ENCODE data around the gene CFAP74. TPM values are rescaled to one million over a fixed set of nuclear protein-coding genes. Genes with fewer than 3 reads are reported as not detected.
A peak's percentile ranks its signal among the peaks of the same experiment; 100 is the strongest.

CFAP74 gene
- total RNA-seq, 1 donor from 2014 or later, result under 0.01 TPM

DNA sequence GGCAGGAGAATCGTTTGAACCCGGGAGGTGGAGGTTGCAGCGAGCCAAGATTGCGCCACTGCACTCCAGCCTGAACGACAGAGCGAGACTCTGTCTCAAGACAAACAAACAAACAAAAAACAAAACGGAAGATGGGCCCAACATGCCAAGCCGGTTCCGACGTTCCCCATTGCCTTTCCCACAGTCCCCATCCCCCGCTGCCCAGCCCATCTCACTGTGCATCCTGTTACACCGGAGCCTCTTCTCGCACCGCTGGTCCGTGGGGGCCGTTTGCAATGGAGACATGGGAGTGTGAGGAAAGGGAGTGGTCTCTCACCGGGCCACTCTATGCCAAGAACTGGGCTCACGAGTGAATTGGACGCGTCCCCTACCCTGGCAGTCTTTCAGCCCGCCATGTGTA, 1.3 kb upstream of the CFAP74 start:
- no peaks in the 10 kb centered on the region for H3K4me1 ChIP-seq (ENCODE audit: control insufficient read depth in 3 of 3, insufficient read depth in 3 of 3, low read length in 3 of 3)
- no peaks in the 10 kb centered on the region for H3K36me3 ChIP-seq (ENCODE audit: control insufficient read depth in 3 of 3, insufficient read depth in 3 of 3, low read length in 3 of 3)
- H3K9ac ChIP-seq (ENCODE audit: low read depth in 1 of 3, low read length in 3 of 3), result no peak overlapping the region
- H3K27me3 ChIP-seq (ENCODE audit: control insufficient read depth in 3 of 3, insufficient read depth in 3 of 3, low read length in 3 of 3), result peaks cover 31 to 51% (median 47%) of the 10 kb centered on the region in 3 donors
- H3K9me3 ChIP-seq (ENCODE audit: control insufficient read depth in 3 of 3, low read length in 3 of 3), result no peaks in the 10 kb centered on the region
- H3K4me3 ChIP-seq (ENCODE audit: low read length in 3 of 3), result no peak overlapping the region
- no peak overlapping the region for H3K27ac ChIP-seq (ENCODE audit: low read depth, low read length)

DNA sequence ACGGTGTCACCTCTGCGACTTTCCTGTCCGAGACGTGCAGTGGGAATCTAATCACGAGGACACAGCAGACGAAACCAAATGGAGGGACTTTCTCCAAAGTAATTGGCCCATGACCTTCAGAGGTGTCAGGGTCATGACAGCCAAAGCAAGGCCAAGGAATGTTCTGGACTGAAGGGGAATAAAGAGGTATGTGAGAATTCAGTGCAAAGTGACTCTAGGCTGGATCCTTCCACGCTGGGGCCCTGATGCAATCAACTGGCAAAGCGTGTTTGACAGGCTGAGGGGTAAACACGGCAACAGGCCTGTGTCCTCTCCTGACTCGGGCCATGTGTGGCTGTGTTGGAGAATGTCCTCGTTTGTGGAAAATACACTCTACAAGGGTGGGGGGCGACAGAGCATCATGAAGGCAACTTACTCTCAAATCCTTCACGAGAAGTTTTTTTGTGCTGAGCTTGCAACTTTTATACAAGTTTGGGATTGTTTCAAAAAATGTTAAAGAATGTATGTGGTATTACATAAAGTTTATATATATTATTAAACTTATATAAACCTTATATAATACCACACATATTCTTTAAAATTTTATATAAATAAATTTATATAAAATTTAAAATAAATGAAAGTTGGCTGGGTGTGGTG, 1.7 kb downstream of the CFAP74 start:
- no peak overlapping the region for H3K27ac ChIP-seq (ENCODE audit: low read depth, low read length)
- H3K9ac ChIP-seq (ENCODE audit: low read depth in 1 of 3, low read length in 3 of 3), result no peak overlapping the region
- no peaks in the 10 kb centered on the region for H3K4me1 ChIP-seq (ENCODE audit: control insufficient read depth in 3 of 3, insufficient read depth in 3 of 3, low read length in 3 of 3)
- no peaks in the 10 kb centered on the region for H3K9me3 ChIP-seq (ENCODE audit: control insufficient read depth in 3 of 3, low read length in 3 of 3)
- H3K27me3 ChIP-seq (ENCODE audit: control insufficient read depth in 3 of 3, insufficient read depth in 3 of 3, low read length in 3 of 3), result peaks cover 27 to 41% (median 37%) of the 10 kb centered on the region in 3 donors
- no peaks in the 10 kb centered on the region for H3K36me3 ChIP-seq (ENCODE audit: control insufficient read depth in 3 of 3, insufficient read depth in 3 of 3, low read length in 3 of 3)
- no peak overlapping the region for H3K4me3 ChIP-seq (ENCODE audit: low read length in 3 of 3)

DNA sequence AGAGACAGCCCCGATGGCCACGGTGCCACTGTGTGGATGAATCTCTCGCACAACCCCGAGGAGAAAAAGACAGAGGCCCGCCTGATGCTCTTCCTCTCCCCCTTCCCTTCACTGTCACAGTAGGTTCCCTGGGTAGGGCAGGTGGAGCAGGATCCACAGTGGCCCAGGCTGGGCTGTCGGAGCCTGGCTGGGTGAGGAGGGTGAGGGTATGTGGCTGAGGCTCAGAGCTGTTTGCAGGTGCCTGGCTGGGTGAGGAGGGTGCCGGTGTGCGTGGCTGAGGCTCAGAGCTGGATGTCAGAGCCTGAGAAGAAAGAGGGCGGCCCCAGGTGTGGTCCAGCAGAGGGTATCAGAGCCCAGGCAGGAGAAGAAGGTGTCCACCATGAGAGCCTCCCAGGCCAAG, 2.7 kb downstream of the CFAP74 start:
- no peak overlapping the region for H3K9ac ChIP-seq (ENCODE audit: low read depth in 1 of 3, low read length in 3 of 3)
- no peaks in the 10 kb centered on the region for H3K36me3 ChIP-seq (ENCODE audit: control insufficient read depth in 3 of 3, insufficient read depth in 3 of 3, low read length in 3 of 3)
- H3K4me1 ChIP-seq (ENCODE audit: control insufficient read depth in 3 of 3, insufficient read depth in 3 of 3, low read length in 3 of 3), result no peaks in the 10 kb centered on the region
- no peak overlapping the region for H3K27ac ChIP-seq (ENCODE audit: low read depth, low read length)
- H3K27me3 ChIP-seq (ENCODE audit: control insufficient read depth in 3 of 3, insufficient read depth in 3 of 3, low read length in 3 of 3), result peaks cover 31 to 40% (median 40%) of the 10 kb centered on the region in 3 donors
- H3K9me3 ChIP-seq (ENCODE audit: control insufficient read depth in 3 of 3, low read length in 3 of 3), result no peaks in the 10 kb centered on the region
- H3K4me3 ChIP-seq (ENCODE audit: low read length in 3 of 3), result no peak overlapping the region

DNA sequence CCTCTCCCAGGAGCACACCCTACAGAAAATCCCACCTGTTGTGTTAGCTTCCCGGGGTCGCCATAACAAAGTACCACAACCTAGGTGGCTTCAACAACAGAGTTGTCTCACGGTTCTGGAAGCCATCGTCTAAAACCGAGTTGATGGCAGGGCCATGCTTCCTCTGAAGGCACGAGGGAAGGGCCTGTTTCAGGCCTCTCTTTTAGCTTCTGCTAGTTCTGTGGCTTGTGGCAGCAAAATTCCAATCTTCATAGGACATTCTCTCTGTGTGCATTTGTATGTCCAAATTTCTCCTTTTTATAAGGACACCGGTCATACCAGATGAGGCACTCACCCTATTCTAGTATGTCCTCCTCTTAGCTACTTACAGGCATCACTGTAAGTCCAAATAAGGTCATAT, 3.2 kb downstream of the CFAP74 start:
- H3K27ac ChIP-seq (ENCODE audit: low read depth, low read length), result no peak overlapping the region
- no peak overlapping the region for H3K9ac ChIP-seq (ENCODE audit: low read depth in 1 of 3, low read length in 3 of 3)
- H3K27me3 ChIP-seq (ENCODE audit: control insufficient read depth in 3 of 3, insufficient read depth in 3 of 3, low read length in 3 of 3), result peaks cover 32 to 40% (median 36%) of the 10 kb centered on the region in 3 donors
- H3K4me3 ChIP-seq (ENCODE audit: low read length in 3 of 3), result no peak overlapping the region
- no peaks in the 10 kb centered on the region for H3K36me3 ChIP-seq (ENCODE audit: control insufficient read depth in 3 of 3, insufficient read depth in 3 of 3, low read length in 3 of 3)
- no peaks in the 10 kb centered on the region for H3K4me1 ChIP-seq (ENCODE audit: control insufficient read depth in 3 of 3, insufficient read depth in 3 of 3, low read length in 3 of 3)
- no peaks in the 10 kb centered on the region for H3K9me3 ChIP-seq (ENCODE audit: control insufficient read depth in 3 of 3, low read length in 3 of 3)

DNA sequence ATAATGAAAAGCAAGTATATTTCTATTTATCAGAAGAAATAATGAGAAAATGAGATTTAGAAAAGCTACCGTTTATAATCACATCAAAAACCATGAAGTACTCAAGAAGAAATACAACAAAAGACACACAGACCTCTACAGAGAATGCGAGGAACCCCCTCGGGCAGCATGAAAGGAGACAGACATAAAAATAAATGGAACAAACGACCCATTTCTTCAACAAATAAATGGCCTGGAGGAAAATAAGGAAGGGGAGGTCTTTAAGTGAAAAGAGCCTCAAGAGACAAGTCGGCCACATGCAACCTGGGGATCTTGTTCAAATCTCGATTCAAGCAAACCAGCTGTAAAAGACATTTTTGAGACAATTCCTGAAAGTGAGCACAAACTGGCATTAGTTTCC, 6.0 kb downstream of the CFAP74 start:
- Histone ChIP-seq H3K9ac (ENCODE audit: low read depth in 1 of 3, low read length in 3 of 3) (no peak overlapping the region), H3K36me3 (ENCODE audit: control insufficient read depth in 3 of 3, insufficient read depth in 3 of 3, low read length in 3 of 3) (no peaks in the 10 kb centered on the region), H3K27ac (ENCODE audit: low read depth, low read length) (no peak overlapping the region), H3K4me1 (ENCODE audit: control insufficient read depth in 3 of 3, insufficient read depth in 3 of 3, low read length in 3 of 3) (no peaks in the 10 kb centered on the region), H3K4me3 (ENCODE audit: low read length in 3 of 3) (no peak overlapping the region), H3K27me3 (ENCODE audit: control insufficient read depth in 3 of 3, insufficient read depth in 3 of 3, low read length in 3 of 3) (peaks cover 14 to 23% (median 23%) of the 10 kb centered on the region in 3 donors), H3K9me3 (ENCODE audit: control insufficient read depth in 3 of 3, low read length in 3 of 3) (no peaks in the 10 kb centered on the region)

DNA sequence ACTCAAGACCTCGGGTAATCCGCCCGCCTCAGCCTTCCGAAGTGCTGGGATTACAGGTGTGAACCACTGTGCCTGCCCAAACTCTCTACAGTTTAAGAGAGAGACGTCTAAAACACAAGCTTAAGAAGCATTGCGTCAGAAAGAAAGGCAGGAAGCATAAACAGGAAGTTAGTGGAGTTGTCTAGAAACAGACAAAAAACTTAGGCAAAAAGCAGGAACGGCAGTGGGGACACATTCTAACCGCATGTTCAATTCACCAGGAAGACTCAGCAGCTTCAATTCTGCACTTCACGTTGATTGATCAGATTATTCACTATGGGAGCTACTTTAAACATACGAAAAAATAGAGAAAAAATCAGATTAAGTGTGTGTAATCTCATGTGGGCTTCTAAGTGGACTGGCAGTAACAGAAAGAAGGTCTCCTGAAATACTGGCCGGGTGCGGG, 7.4 kb downstream of the CFAP74 start:
- H3K9ac ChIP-seq (ENCODE audit: low read depth in 1 of 3, low read length in 3 of 3), result no peak overlapping the region
- no peaks in the 10 kb centered on the region for H3K9me3 ChIP-seq (ENCODE audit: control insufficient read depth in 3 of 3, low read length in 3 of 3)
- peaks cover 9 to 18% (median 17%) of the 10 kb centered on the region in 3 donors for H3K27me3 ChIP-seq (ENCODE audit: control insufficient read depth in 3 of 3, insufficient read depth in 3 of 3, low read length in 3 of 3)
- no peak overlapping the region for H3K27ac ChIP-seq (ENCODE audit: low read depth, low read length)
- H3K36me3 ChIP-seq (ENCODE audit: control insufficient read depth in 3 of 3, insufficient read depth in 3 of 3, low read length in 3 of 3), result no peaks in the 10 kb centered on the region
- no peaks in the 10 kb centered on the region for H3K4me1 ChIP-seq (ENCODE audit: control insufficient read depth in 3 of 3, insufficient read depth in 3 of 3, low read length in 3 of 3)
- no peak overlapping the region for H3K4me3 ChIP-seq (ENCODE audit: low read length in 3 of 3)

DNA sequence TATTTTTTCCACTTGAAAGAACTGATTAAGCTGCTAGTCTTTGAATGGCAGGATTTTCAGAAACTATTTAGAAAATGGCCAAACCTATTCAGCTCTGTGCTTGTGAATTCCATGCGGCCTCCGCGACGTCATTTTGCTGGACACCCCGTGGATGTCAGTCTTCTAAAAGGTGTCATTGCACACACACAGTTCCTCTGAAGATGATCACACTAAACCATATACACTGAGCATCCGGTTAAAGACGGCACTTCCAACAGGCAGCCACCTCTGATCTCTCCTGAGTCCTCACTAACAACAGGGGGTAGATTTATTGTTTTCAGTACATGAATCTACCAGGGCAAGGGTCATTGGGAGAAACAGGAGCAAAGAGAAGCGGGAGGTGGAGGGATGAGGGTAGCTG, 9.1 kb downstream of the CFAP74 start:
- Histone ChIP-seq H3K27me3 (ENCODE audit: control insufficient read depth in 3 of 3, insufficient read depth in 3 of 3, low read length in 3 of 3) (peaks cover 12 to 21% (median 13%) of the 10 kb centered on the region in 3 donors), H3K9ac (ENCODE audit: low read depth in 1 of 3, low read length in 3 of 3) (no peak overlapping the region), H3K4me3 (ENCODE audit: low read length in 3 of 3) (no peak overlapping the region), H3K36me3 (ENCODE audit: control insufficient read depth in 3 of 3, insufficient read depth in 3 of 3, low read length in 3 of 3) (no peaks in the 10 kb centered on the region), H3K27ac (ENCODE audit: low read depth, low read length) (no peak overlapping the region), H3K9me3 (ENCODE audit: control insufficient read depth in 3 of 3, low read length in 3 of 3) (no peaks in the 10 kb centered on the region), H3K4me1 (ENCODE audit: control insufficient read depth in 3 of 3, insufficient read depth in 3 of 3, low read length in 3 of 3) (peaks cover 0 to 4% (median 3%) of the 10 kb centered on the region in 3 donors)

DNA sequence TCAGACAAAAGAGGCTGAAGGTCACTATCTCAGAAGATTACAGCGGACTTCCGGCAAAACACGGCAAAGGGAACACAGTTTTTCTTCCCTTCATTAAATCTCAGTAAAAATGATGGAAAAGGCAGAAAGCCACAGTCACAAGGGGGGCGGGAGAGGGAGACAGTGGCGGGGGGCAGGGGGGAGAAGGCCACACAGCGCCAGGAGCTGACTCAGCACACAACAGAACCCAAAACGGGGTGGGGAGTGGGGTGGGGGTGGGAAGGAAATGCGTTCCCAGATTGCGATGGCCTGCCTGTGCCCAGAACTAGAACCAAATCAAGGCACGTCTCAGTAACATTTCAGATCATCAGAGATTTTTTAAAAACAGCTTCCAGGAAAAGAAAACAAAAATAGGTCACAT, 13.4 kb downstream of the CFAP74 start:
- Histone ChIP-seq H3K27ac (ENCODE audit: low read depth, low read length) (peak overlapping the region; percentile 72), H3K27me3 (ENCODE audit: control insufficient read depth in 3 of 3, insufficient read depth in 3 of 3, low read length in 3 of 3) (peaks cover 34 to 42% (median 41%) of the 10 kb centered on the region in 3 donors), H3K9me3 (ENCODE audit: control insufficient read depth in 3 of 3, low read length in 3 of 3) (no peaks in the 10 kb centered on the region), H3K9ac (ENCODE audit: low read depth in 1 of 3, low read length in 3 of 3) (no peak overlapping the region), H3K36me3 (ENCODE audit: control insufficient read depth in 3 of 3, insufficient read depth in 3 of 3, low read length in 3 of 3) (no peaks in the 10 kb centered on the region), H3K4me3 (ENCODE audit: low read length in 3 of 3) (no peak overlapping the region), H3K4me1 (ENCODE audit: control insufficient read depth in 3 of 3, insufficient read depth in 3 of 3, low read length in 3 of 3) (peaks cover 2 to 10% (median 8%) of the 10 kb centered on the region in 3 donors)

DNA sequence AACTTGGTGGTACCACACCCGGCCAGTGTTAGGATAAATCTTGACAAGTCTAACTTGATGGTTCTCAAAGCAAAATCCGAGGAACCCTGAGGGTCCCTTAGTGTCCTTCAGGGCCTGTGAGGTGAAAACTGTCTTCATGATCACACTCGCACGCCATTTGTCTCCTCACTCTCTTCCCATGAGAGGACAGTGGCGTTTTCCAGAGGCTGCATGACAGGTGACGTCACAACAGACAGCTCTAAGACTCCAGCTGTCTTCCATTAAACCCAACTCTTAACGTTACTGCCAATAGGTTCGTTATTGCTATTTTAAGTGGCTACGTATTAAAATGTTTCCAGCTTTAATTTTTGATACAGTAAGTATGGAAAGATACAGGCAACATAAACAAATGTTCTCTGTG, 13.8 kb downstream of the CFAP74 start:
- Histone ChIP-seq H3K27me3 (ENCODE audit: control insufficient read depth in 3 of 3, insufficient read depth in 3 of 3, low read length in 3 of 3) (peaks cover 34 to 41% (median 40%) of the 10 kb centered on the region in 3 donors), H3K36me3 (ENCODE audit: control insufficient read depth in 3 of 3, insufficient read depth in 3 of 3, low read length in 3 of 3) (no peaks in the 10 kb centered on the region), H3K27ac (ENCODE audit: low read depth, low read length) (peak overlapping the region; percentile 72), H3K9me3 (ENCODE audit: control insufficient read depth in 3 of 3, low read length in 3 of 3) (no peaks in the 10 kb centered on the region), H3K4me1 (ENCODE audit: control insufficient read depth in 3 of 3, insufficient read depth in 3 of 3, low read length in 3 of 3) (peaks cover 2 to 10% (median 8%) of the 10 kb centered on the region in 3 donors), H3K4me3 (ENCODE audit: low read length in 3 of 3) (no peak overlapping the region), H3K9ac (ENCODE audit: low read depth in 1 of 3, low read length in 3 of 3) (no peak overlapping the region)

DNA sequence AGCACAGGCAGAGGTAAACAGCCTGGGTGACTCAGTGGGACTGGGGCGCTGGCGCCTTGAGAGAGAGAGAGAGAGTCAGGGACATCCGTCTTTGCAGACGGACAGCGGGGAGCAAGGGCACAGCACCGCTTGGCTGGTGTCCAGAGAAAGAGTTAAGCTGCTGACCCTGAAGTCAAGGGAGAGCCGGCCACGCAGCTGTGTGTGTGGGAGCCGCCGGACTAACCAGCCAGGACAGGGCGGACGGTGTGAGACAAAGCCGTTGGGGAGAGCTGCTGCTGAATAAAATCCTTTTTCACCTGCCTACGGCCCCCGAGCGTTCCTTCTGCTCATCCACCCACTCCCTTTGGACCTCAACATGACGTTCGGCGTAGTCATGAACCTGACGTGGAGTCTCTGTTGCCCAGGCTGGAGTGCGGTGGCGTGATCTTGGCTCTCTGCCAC, 14.5 kb downstream of the CFAP74 start:
- Histone ChIP-seq H3K4me3 (ENCODE audit: low read length in 3 of 3) (no peak overlapping the region), H3K27me3 (ENCODE audit: control insufficient read depth in 3 of 3, insufficient read depth in 3 of 3, low read length in 3 of 3) (peaks cover 30 to 45% (median 35%) of the 10 kb centered on the region in 3 donors), H3K9ac (ENCODE audit: low read depth in 1 of 3, low read length in 3 of 3) (no peak overlapping the region), H3K27ac (ENCODE audit: low read depth, low read length) (peak overlapping the region; percentile 72), H3K4me1 (ENCODE audit: control insufficient read depth in 3 of 3, insufficient read depth in 3 of 3, low read length in 3 of 3) (peaks cover 2 to 10% (median 8%) of the 10 kb centered on the region in 3 donors), H3K36me3 (ENCODE audit: control insufficient read depth in 3 of 3, insufficient read depth in 3 of 3, low read length in 3 of 3) (no peaks in the 10 kb centered on the region), H3K9me3 (ENCODE audit: control insufficient read depth in 3 of 3, low read length in 3 of 3) (no peaks in the 10 kb centered on the region)
